Cerebellar cortex (tissue), 1 donor: Measurements from ENCODE around the gene CDK9.

Source experiments
- DNase-seq: peaks from one replicate; pipeline ENCODE4 v3.0.0-alpha.2; 2015; ENCODE audit warnings: low spot score

The CDK9 gene

GRCh38 chr9:127761491-127761956, 24.3 kb upstream of the CDK9 start:
- DNase-seq: no peak

GRCh38 chr9:127762111-127762676, 23.6 kb upstream of the CDK9 start:
- no peak for DNase-seq

GRCh38 chr9:127763918-127764384, 21.9 kb upstream of the CDK9 start:
- peak; percentile 61 for DNase-seq

GRCh38 chr9:127765418-127765817, 20.4 kb upstream of the CDK9 start:
- DNase-seq: no peak

- DNase-seq: no peak
Observed at GRCh38 chr9:127767410-127767809, 18.4 kb upstream of the CDK9 start.

- no peak for DNase-seq
Observed at GRCh38 chr9:127767909-127768331, 17.9 kb upstream of the CDK9 start.

- DNase-seq: no peak
Observed at GRCh38 chr9:127768698-127769097, 17.1 kb upstream of the CDK9 start.

- no peak for DNase-seq
Observed at GRCh38 chr9:127769101-127769500, 16.7 kb upstream of the CDK9 start.

GRCh38 chr9:127769929-127770582, 15.8 kb upstream of the CDK9 start:
- DNase-seq: no peak

- DNase-seq: no peak
Observed at GRCh38 chr9:127770583-127770904, 15.3 kb upstream of the CDK9 start.

GRCh38 chr9:127770905-127771569, 14.8 kb upstream of the CDK9 start:
- peak; percentile 95 for DNase-seq

GRCh38 chr9:127771570-127772189, 14.2 kb upstream of the CDK9 start:
- no peak for DNase-seq

- no peak for DNase-seq
Observed at GRCh38 chr9:127772603-127773002, 13.2 kb upstream of the CDK9 start.

- DNase-seq: no peak
Observed at GRCh38 chr9:127773272-127773671, 12.6 kb upstream of the CDK9 start.

- no peak for DNase-seq
Observed at GRCh38 chr9:127773981-127774380, 11.9 kb upstream of the CDK9 start.

- no peak for DNase-seq
Observed at GRCh38 chr9:127776195-127776923, 9.5 kb upstream of the CDK9 start.

- no peak for DNase-seq
Observed at GRCh38 chr9:127776924-127777289, 8.9 kb upstream of the CDK9 start.

GRCh38 chr9:127777368-127777980, 8.4 kb upstream of the CDK9 start:
- no peak for DNase-seq

- no peak for DNase-seq
Observed at GRCh38 chr9:127778280-127779135, 7.3 kb upstream of the CDK9 start, which contains the start of gene SH2D3C. Gene SH2D3C (minus strand): TSS chr9:127778666. CDS start chr9:127778627, 39 bp downstream.

- no peak for DNase-seq
Observed at GRCh38 chr9:127779136-127779981, 6.5 kb upstream of the CDK9 start.
